HG02970 (cell line): ENCODE data around the gene ENOPH1.

ENCODE experiments used
- ATAC-seq: cut with Tn5 transposase; IDR thresholded peaks from one replicate; pipeline ENCODE4 v1.9.1; 2021; ENCODE audit warnings: mild to moderate bottlenecking, moderate library complexity, moderate number of reproducible peaks; ENCODE audit not compliant: unreplicated experiment, low FRiP score

ENOPH1 gene

DNA sequence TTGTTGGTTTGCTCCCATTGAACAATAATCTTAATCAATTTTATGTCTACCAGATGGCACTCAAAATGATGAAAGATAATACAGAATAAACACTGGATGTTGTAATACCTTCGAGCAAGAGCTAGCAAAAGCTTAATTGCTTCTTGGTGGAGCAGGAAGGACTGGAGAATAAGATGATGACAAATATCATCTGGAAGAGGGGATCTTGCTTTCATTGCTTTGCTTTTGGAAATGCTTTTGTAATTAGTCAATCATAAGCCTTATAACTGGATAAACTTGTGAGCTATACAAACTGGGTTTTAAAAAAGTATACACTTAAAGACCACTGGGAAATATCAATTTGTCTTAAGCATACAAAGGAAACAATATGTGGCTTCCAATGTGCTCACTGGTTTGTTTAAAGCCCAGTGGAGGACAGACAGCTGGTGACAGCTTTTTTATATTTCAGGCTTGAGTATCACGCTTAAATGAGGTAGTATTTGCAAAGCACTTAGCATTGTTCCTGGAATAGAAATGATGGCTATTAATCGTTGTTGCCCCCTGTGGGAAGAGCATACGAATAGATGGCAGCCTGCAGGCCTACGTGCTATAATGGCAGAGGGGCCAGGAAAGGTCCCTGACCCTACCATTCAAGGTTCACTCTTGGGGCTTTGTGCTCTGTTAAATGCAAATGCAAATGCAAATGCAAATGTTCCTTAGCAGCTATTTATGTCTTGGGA, 70.2 kb downstream of the ENOPH1 start:
- no peak for ATAC-seq

DNA sequence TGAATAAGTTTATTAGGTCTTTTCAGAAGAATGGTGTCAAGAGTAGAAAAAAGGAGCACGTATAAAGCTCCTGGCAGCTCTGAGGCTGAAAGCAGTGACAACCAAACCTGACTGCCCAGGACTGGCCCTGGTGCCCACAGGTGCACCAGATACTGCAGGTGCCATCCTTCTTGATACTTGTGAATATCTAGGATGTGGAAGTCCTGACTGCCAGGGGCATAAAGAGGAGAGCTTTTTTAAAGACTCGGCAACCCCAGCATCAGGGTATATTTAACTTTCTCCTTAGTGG, 70.7 kb downstream of the ENOPH1 start:
- ATAC-seq, result no peak

DNA sequence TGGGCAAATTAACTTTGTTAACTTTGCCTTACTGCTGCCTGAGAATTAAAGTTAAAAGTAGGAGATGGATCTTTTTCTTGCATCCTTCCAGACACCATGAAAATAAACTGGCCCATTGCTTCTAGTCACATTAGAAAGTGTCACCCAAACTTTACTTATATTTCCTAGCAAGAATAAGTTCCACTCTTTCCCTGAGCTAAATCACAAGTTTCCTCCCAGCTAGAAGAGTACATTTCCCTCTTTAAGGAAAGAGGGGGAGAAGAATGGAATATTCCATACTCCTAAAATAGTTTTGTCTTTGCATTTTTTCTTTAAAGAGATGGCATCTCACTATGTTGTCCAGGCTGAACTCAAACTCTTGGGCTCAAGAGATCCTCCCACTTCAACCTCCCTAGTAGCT, 77.6 kb downstream of the ENOPH1 start:
- ATAC-seq, result no peak

DNA sequence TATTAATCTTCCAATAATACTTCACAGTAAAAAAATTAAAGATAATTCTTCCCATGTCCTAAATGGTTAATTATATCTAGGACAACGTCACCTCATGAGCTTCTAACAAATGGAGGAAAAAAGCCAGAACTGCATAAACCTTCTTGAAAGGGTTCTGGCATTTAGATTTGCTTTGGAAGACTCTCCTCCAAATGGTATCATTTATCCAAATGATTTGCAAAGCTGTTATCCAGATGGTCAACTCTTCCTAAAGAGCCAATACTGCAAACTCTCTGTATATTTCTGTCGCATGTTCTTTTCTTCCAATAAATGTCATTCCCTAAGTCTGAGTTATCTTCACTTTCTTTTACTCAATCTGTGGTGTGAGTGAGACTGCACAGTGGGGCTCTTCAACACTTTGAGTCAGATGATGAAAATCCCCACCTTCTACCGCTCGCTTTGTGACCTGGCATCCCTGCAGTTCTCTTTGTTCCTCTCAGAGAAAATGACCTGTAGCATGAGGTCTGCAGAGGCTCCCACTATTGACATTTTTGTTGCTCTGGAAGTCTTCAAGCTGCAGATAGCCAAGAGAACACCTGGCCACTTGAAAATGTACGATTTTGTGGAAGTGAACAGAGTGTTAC, 78.5 kb downstream of the ENOPH1 start:
- no peak for ATAC-seq

- ATAC-seq, result no peak
Observed at GRCh38 chr4:82510216-82510615, 79.8 kb downstream of the ENOPH1 start.
